Karpas-422 (cell line): ENCODE results near the gene NKPD1. TPM values are rescaled to one million over a fixed set of nuclear protein-coding genes. Genes with fewer than 3 reads are reported as not detected.

ENCODE experiments used
- DNase-seq: peaks from one replicate; pipeline ENCODE4 v3.0.0-alpha.2; 2015
- H2AFZ ChIP-seq: fragments of 200-600 bp; sonication (generic); 2 replicates; pipeline ENCODE4 v1.6.1; 2014; ENCODE audit warnings: antibody characterized with exemption, low read length, mixed read lengths
- H3K27ac ChIP-seq: fragments of 200-600 bp; sonication (generic); 2 replicates; pipeline ENCODE4 v1.5.1; 2014; ENCODE audit warnings: mild to moderate bottlenecking, low read length, moderate library complexity
- H3K27me3 ChIP-seq: fragments of 200-600 bp; sonication (generic); 2 replicates; pipeline ENCODE4 v1.6.1; 2014; ENCODE audit warnings: low read length, mixed read lengths
- H3K36me3 ChIP-seq: fragments of 200-600 bp; sonication (generic); 2 replicates; pipeline ENCODE4 v1.6.1; 2014; ENCODE audit warnings: low read length, mixed read lengths; ENCODE audit not compliant: insufficient read depth
- H3K4me1 ChIP-seq: fragments of 200-600 bp; sonication (generic); 2 replicates; pipeline ENCODE4 v1.6.1; 2014; ENCODE audit warnings: mild to moderate bottlenecking, low read length, mixed read lengths
- H3K4me2 ChIP-seq: fragments of 200-600 bp; sonication (generic); 2 replicates; pipeline ENCODE4 v1.6.1; 2014; ENCODE audit warnings: low read length, low read depth, mild to moderate bottlenecking; ENCODE audit not compliant: poor library complexity, severe bottlenecking
- H3K4me3 ChIP-seq: fragments of 200-600 bp; sonication (generic); 2 replicates; pipeline ENCODE4 v1.5.1; 2014; ENCODE audit warnings: mild to moderate bottlenecking, antibody characterized with exemption, low read length, mixed read lengths
- H3K79me2 ChIP-seq: fragments of 200-600 bp; sonication (generic); 2 replicates; pipeline ENCODE4 v1.6.1; 2014; ENCODE audit warnings: mild to moderate bottlenecking, low read length, mixed read lengths
- H3K9ac ChIP-seq: fragments of 200-600 bp; sonication (generic); 2 replicates; pipeline ENCODE4 v1.6.0; 2014; ENCODE audit warnings: low read length
- H3K9me2 ChIP-seq: fragments of 200-600 bp; sonication (generic), shearing (Covaris generic); replicated peaks from 2 replicates; pipeline ENCODE4 v1.6.0; 2014; ENCODE audit warnings: mild to moderate bottlenecking, low read length, moderate library complexity; ENCODE audit not compliant: insufficient read depth
- H3K9me3 ChIP-seq: fragments of 300-700, 200-600 bp; sonication (generic); 2 replicates; pipeline ENCODE4 v1.6.1; 2014; ENCODE audit warnings: low read length, mixed read lengths
- H4K20me1 ChIP-seq: fragments of 200-600 bp; sonication (generic); 2 replicates; pipeline ENCODE4 v1.6.1; 2014; ENCODE audit warnings: mild to moderate bottlenecking, antibody characterized with exemption, low read length, low read depth; ENCODE audit not compliant: insufficient read depth
- total RNA-seq: library from RNA; depleted of rRNA; stranded (reverse); fragments of >200 nt; shearing (Covaris generic); gene quantifications from 2 replicates; pipeline ENCODE4 v1.2.3, GENCODE V29; 2014; ENCODE audit warnings: low replicate concordance

NKPD1 gene
- total RNA-seq, 1 experiment from 2014 or later, result not detected

DNA sequence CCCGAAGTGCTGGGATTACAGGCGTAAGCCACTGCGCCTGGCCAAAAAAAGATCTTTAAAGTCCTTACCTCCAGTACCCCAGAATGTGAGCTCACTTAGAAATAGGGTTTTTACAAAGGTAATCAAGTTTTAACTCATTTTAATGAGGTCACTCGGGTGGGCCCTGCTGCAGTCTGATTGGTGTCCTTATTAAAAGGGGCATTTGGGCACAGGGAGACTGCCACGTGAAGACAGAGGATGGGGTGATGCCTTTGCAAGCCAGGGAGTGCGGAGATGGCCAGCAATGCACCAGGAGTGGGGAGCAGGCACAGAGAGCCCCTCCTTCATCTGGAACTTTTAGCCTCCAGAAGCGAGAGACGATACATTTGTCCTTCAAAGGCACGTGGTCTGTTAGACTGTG is 11.7 kb downstream of the NKPD1 start:
- Histone ChIP-seq H3K9ac (no peak overlapping the region), H3K27ac (no peak overlapping the region), H4K20me1 (no peaks in the 10 kb centered on the region), H3K4me2 (no peak overlapping the region), H3K9me2 (no peaks in the 10 kb centered on the region), H3K27me3 (no peaks in the 10 kb centered on the region), H2AFZ (no peak overlapping the region), H3K36me3 (no peaks in the 10 kb centered on the region), H3K4me3 (no peak overlapping the region), H3K9me3 (no peaks in the 10 kb centered on the region), H3K4me1 (no peaks in the 10 kb centered on the region), H3K79me2 (no peaks in the 10 kb centered on the region)
- DNase-seq, result no peak

DNA sequence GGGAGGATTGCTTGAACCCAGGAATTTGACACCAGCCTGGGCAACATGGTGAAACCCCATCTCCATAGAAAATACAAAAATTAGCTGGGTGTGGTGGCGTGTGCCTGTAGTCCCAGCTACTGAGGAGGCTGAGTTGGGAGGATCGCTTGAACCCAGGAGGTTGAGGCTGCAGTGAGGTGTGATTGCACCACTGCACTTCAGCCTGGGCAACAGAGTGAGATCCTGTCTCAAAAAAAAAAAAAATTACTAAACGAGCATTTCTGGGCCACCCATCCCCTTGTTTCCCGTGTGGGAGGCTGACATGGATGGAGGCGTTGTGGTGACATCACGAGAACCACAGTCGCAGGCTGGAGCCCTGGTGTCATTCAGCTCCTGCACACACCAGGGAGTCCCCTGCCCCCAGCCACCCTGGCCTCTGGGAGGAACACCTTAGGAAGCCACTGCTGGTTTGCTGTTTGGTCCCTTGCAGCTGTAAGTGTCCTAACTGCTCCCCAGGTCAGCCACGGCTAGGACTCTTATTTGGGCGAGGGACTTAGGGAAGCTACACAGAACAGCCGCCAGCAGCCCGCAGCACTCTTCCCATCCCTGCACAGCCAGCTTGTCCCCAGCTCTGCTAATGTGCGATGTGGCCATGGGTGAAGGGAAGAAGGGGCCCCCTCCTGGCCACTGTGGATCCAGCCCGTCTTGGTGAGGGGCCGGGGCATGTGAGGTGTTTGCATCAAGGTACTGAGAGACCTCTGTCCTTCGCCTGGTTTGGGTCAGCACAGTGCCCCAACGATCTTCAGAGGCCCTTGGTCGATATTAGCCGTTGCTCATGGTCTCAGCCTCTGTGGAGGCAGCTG is 12.7 kb downstream of the NKPD1 start:
- DNase-seq, result no peak
- Histone ChIP-seq H3K27me3 (no peaks in the 10 kb centered on the region), H3K4me3 (no peak overlapping the region), H3K9ac (no peak overlapping the region), H3K4me2 (no peak overlapping the region), H2AFZ (no peak overlapping the region), H3K79me2 (no peaks in the 10 kb centered on the region), H3K4me1 (no peaks in the 10 kb centered on the region), H3K36me3 (no peaks in the 10 kb centered on the region), H3K9me2 (no peaks in the 10 kb centered on the region), H3K27ac (no peak overlapping the region), H4K20me1 (no peaks in the 10 kb centered on the region), H3K9me3 (no peaks in the 10 kb centered on the region)

DNA sequence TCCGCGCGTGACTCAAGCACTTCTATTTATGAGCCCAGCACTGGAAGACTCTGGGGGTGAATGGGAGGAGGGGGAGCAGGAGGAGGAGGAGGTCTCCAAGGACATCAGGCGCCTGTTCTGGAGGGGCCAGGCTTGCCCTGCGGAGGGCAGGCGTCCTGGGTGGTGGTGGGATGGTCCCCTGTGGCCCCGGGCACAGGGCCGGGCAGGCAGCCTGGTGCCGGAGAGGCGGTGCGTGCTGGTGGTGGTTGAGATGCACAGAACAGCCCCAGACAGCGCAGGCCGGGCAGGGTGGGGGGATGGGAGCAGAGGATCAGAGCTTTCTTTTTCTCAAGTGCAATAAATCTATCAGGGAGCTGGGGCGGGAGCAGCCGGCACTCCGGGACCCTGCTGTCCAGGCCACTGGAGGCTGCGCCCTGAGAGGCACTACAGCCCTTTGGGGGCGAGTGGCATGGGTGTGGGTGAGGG is 14.0 kb downstream of the NKPD1 start:
- DNase-seq, result no peak
- Histone ChIP-seq H3K9me2 (no peaks in the 10 kb centered on the region), H3K9me3 (no peaks in the 10 kb centered on the region), H3K4me3 (no peak overlapping the region), H3K4me2 (no peak overlapping the region), H3K4me1 (no peaks in the 10 kb centered on the region), H3K9ac (no peak overlapping the region), H3K27ac (no peak overlapping the region), H3K27me3 (no peaks in the 10 kb centered on the region), H4K20me1 (no peaks in the 10 kb centered on the region), H2AFZ (no peak overlapping the region), H3K79me2 (no peaks in the 10 kb centered on the region), H3K36me3 (no peaks in the 10 kb centered on the region)

DNA sequence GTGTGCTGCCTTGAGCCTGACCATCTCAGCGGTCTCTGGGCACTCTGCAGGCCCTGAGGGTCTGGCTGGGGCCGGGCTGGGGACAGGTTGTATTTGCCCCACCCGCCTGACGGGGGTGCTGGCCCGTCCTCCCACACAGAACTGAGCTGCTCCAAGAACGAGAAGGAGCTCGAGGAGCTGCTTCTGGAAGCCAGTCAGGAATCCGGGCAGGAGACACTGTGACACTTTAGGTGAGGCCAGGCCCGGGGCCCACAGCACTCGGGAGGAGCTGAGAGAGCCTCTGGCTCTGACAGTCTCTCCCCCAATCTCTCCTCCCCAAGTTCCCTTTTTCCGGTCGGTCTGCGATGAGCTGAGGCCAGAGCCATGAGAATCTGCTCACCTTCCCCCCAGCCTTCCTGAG is 14.5 kb downstream of the NKPD1 start:
- H3K4me1 ChIP-seq, result no peaks in the 10 kb centered on the region
- no peaks in the 10 kb centered on the region for H3K9me2 ChIP-seq
- no peak overlapping the region for H3K4me3 ChIP-seq
- no peak overlapping the region for H3K27ac ChIP-seq
- DNase-seq, result no peak
- no peaks in the 10 kb centered on the region for H3K9me3 ChIP-seq
- H3K27me3 ChIP-seq, result no peaks in the 10 kb centered on the region
- H2AFZ ChIP-seq, result no peak overlapping the region
- H3K9ac ChIP-seq, result no peak overlapping the region
- H3K4me2 ChIP-seq, result no peak overlapping the region
- H3K79me2 ChIP-seq, result no peaks in the 10 kb centered on the region
- H3K36me3 ChIP-seq, result no peaks in the 10 kb centered on the region
- no peaks in the 10 kb centered on the region for H4K20me1 ChIP-seq

DNA sequence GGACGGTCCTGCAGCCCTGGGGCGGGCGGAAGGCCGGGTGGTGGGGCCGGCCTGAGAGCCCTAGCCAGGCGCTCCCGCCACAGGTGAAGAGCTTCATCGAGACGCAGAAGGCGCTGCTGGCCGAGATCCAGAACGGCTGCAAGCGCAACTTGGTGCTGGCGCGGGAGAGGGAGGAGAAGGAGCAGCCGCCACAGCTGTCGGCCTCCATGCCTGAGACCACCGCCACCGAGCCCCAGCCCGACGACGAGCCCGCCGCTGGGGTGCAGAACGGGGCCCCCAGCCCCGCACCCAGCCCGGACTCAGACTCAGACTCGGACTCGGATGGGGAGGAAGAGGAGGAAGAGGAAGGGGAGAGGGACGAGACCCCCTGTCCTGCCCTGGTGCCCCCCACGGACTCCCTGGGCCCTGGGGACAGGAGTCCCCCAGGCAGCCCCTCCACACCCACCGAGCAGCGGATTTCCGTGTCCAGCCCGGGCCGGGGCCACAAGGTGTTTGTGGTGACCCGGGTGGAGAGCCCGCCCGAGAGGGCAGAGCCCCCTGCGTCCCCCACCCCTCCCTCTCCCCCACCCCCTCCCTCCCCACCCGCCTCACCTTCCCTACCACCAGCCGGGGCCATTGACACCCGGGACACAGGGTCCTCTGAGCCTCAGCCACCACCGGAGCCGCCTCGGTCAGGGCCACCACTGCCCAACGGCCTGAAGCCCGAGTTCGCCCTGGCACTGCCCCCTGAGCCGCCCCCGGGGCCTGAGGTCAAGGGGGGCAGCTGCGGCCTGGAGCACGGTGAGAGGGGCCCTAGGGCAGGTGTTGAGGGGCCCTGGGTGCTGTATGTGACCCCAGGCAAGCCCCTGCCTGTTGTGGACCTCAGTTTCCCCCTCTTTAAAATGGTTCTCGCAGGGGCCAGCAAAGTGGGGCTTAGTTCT is 15.3 kb downstream of the NKPD1 start:
- no peaks in the 10 kb centered on the region for H4K20me1 ChIP-seq
- no peak overlapping the region for H3K4me2 ChIP-seq
- no peak overlapping the region for H2AFZ ChIP-seq
- no peaks in the 10 kb centered on the region for H3K36me3 ChIP-seq
- DNase-seq, result no peak
- no peaks in the 10 kb centered on the region for H3K27me3 ChIP-seq
- no peak overlapping the region for H3K4me3 ChIP-seq
- no peak overlapping the region for H3K9ac ChIP-seq
- no peaks in the 10 kb centered on the region for H3K9me3 ChIP-seq
- H3K79me2 ChIP-seq, result no peaks in the 10 kb centered on the region
- H3K27ac ChIP-seq, result no peak overlapping the region
- no peaks in the 10 kb centered on the region for H3K4me1 ChIP-seq
- H3K9me2 ChIP-seq, result no peaks in the 10 kb centered on the region

DNA sequence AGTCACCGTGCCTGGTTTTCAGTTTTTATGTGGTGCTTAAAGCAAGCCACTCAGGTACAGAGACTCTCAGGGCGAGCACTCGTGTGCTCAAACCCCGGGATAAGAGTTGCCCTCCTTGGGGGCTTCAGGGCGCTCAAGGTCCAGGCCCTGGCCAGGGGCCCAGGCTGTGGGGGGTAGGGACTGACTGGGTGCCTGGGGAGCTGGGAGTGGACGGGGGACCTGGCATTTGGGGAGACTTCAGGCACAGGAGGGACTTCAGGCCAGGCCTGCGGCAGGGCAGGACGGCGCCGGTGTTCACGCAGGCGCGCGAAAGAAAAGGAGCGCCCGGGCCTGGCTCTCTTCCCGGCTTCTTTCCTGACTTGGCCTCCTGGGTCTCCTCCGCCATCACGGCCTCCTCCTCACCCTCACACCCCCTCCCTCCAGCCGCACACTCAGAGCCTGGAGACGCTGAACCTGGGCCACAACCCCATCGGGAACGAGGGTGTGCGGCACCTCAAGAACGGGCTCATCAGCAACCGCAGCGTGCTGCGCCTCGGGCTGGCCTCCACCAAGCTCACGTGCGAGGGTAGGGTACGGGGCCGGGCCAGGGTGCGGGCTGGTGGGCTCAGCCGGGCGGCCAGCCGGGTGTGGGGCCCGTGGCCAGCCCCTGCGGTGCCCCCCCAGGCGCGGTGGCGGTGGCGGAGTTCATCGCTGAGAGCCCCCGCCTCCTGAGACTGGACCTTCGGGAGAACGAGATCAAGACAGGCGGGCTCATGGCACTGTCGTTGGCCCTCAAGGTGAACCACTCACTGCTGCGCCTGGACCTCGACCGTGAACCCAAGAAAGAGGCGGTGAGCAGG is 16.1 kb downstream of the NKPD1 start:
- H3K27me3 ChIP-seq, result no peaks in the 10 kb centered on the region
- H3K9ac ChIP-seq, result no peak overlapping the region
- H4K20me1 ChIP-seq, result no peaks in the 10 kb centered on the region
- no peaks in the 10 kb centered on the region for H3K9me3 ChIP-seq
- H3K9me2 ChIP-seq, result no peaks in the 10 kb centered on the region
- no peak overlapping the region for H3K27ac ChIP-seq
- no peak overlapping the region for H3K4me3 ChIP-seq
- H2AFZ ChIP-seq, result no peak overlapping the region
- DNase-seq, result no peak
- H3K36me3 ChIP-seq, result no peaks in the 10 kb centered on the region
- no peak overlapping the region for H3K4me2 ChIP-seq
- no peaks in the 10 kb centered on the region for H3K4me1 ChIP-seq
- peaks cover 3% of the 10 kb centered on the region; the same call in 1 of the 2 replicates for H3K79me2 ChIP-seq

DNA sequence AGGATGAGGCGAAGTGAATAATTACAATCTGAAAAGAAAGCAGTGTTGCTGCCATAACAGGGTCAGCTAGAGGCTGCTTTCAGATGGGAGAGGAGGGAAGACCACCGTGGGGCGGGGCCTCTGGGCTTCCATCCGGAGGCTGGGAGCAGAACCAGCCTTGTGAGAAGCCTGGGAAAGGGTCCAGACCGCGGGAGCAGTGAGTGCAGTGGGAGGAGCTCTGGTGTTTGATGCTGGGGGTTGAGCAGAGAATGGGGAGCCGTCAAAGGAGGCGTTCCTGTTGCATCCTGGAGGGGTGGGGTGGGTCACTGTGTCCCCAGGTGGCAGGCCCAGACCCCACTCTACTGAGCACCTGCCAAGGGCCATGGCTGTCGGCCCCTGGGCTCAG is 18.1 kb downstream of the NKPD1 start:
- H3K9me3 ChIP-seq, result no peaks in the 10 kb centered on the region
- H3K4me3 ChIP-seq, result no peak overlapping the region
- no peaks in the 10 kb centered on the region for H4K20me1 ChIP-seq
- peaks cover 10% of the 10 kb centered on the region for H3K4me1 ChIP-seq
- no peaks in the 10 kb centered on the region for H3K27me3 ChIP-seq
- H3K79me2 ChIP-seq, result peaks cover 17% of the 10 kb centered on the region
- H3K36me3 ChIP-seq, result no peaks in the 10 kb centered on the region
- H3K27ac ChIP-seq, result no peak overlapping the region
- DNase-seq, result no peak
- no peaks in the 10 kb centered on the region for H3K9me2 ChIP-seq
- no peak overlapping the region for H3K4me2 ChIP-seq
- H2AFZ ChIP-seq, result no peak overlapping the region
- H3K9ac ChIP-seq, result no peak overlapping the region
